ENCODE data around the gene NEIL1. TPM values are rescaled to one million over a fixed set of nuclear protein-coding genes. Genes with fewer than 3 reads are reported as not detected.
"Not testable (repeated sequence)": the region's sequence is repeated elsewhere in the genome, so short reads cannot be mapped to it uniquely, and the experiment has no call there.

Gene NEIL1
- polyA plus RNA-seq, 1 experiment = 4.7 TPM

- DNase-seq (ENCODE audit: low read depth) = peak; percentile 37
- TF ChIP-seq CTCF (IDR thresholded peaks at IDR 0.05; ENCODE audit: insufficient read depth, low read depth, low read length) = no peak
- CTCF ChIA-PET = interaction anchor here (0.8 kb wide), 1 partner anchor 32 kb away, joined by 3 read pairs; the partner anchor contains the start of gene MAN2C1
- POLR2A ChIA-PET = no interaction called here
- Histone ChIP-seq H3K27me3 (ENCODE audit: control insufficient read depth, insufficient read depth, low read length) (no peaks in the 10 kb centered on the region), H3K4me3 (ENCODE audit: low read depth, low read length) (peak within 1 kb of the TSS; percentile 85), H3K36me3 (ENCODE audit: control insufficient read depth, insufficient read depth, low read length) (peaks cover 4% of the 10 kb centered on the region; the same call in 1 of the 2 replicates)
Measured at GRCh38 chr15:75335705-75336355, 11.0 kb upstream of the NEIL1 start, which contains the start of gene COMMD4. Gene COMMD4 (plus strand): TSS chr15:75336063. CDS start chr15:75336090, 27 bp downstream.

GRCh38 chr15:75338661-75339240 lies 8.1 kb upstream of the NEIL1 start:
- peaks cover 5% of the 10 kb centered on the region; the same call in 1 of the 2 replicates for H3K36me3 ChIP-seq (ENCODE audit: control insufficient read depth, insufficient read depth, low read length)
- DNase-seq (ENCODE audit: low read depth) = no peak
- ChIA-PET POLR2A (no interaction called here), CTCF (no interaction called here)
- TF ChIP-seq CTCF (IDR thresholded peaks at IDR 0.05; ENCODE audit: insufficient read depth, low read depth, low read length) = no peak
- no peak overlapping the region for H3K4me3 ChIP-seq (ENCODE audit: low read depth, low read length)
- H3K27me3 ChIP-seq (ENCODE audit: control insufficient read depth, insufficient read depth, low read length) = no peaks in the 10 kb centered on the region

GRCh38 chr15:75339531-75340240 lies 7.2 kb upstream of the NEIL1 start:
- no peak for DNase-seq (ENCODE audit: low read depth)
- Histone ChIP-seq H3K4me3 (ENCODE audit: low read depth, low read length) (no peak overlapping the region), H3K36me3 (ENCODE audit: control insufficient read depth, insufficient read depth, low read length) (peaks cover 5% of the 10 kb centered on the region; the same call in 1 of the 2 replicates), H3K27me3 (ENCODE audit: control insufficient read depth, insufficient read depth, low read length) (no peaks in the 10 kb centered on the region)
- ChIA-PET POLR2A (no interaction called here), CTCF (interaction anchor here (0.6 kb wide), 1 partner anchor 442 kb away, joined by 3 read pairs; no protein-coding TSS in a partner anchor)
- TF ChIP-seq CTCF (IDR thresholded peaks at IDR 0.05; ENCODE audit: insufficient read depth, low read depth, low read length) = no peak

- peaks cover 5% of the 10 kb centered on the region; the same call in 1 of the 2 replicates for H3K36me3 ChIP-seq (ENCODE audit: control insufficient read depth, insufficient read depth, low read length)
- DNase-seq (ENCODE audit: low read depth) = no peak
- H3K4me3 ChIP-seq (ENCODE audit: low read depth, low read length) = no peak overlapping the region
- no peak for TF ChIP-seq CTCF (IDR thresholded peaks at IDR 0.05; ENCODE audit: insufficient read depth, low read depth, low read length)
- ChIA-PET CTCF (no interaction called here), POLR2A (no interaction called here)
- 0 out of 2 replicates have a peak, but pooled peaks cover 2% of the 10 kb centered on the region for H3K27me3 ChIP-seq (ENCODE audit: control insufficient read depth, insufficient read depth, low read length)
Measured at GRCh38 chr15:75342221-75342620, 4.6 kb upstream of the NEIL1 start.

- H3K4me3 ChIP-seq (ENCODE audit: low read depth, low read length); POLR2A ChIA-PET; H3K27me3 ChIP-seq (ENCODE audit: control insufficient read depth, insufficient read depth, low read length); DNase-seq (ENCODE audit: low read depth); H3K36me3 ChIP-seq (ENCODE audit: control insufficient read depth, insufficient read depth, low read length): not testable (repeated sequence)
- CTCF ChIA-PET = interaction anchor here (1.1 kb wide), 1 partner anchor 24 kb away, joined by 4 read pairs; no protein-coding TSS in a partner anchor
Measured at GRCh38 chr15:75343953-75344352, 2.9 kb upstream of the NEIL1 start.

All from BJ (cell line).